Stimulated activated CD4-positive, alpha-beta T cell treated with anti-CD3 and anti-CD28 coated beads, Interleukin-12 subunit alpha, Interleukin-12 subunit beta, amount 100 ng/mL, for 24 hours (primary cell): ENCODE measurements around the gene TENM3.

Source experiments
- DNase-seq, 2 experiments: peaks; one replicate each; pipeline ENCODE4 v3.0.0-alpha.2; 2020; ENCODE audit warnings: low read depth in 2 of 2

Gene TENM3

GRCh38 chr4:182562350-182562749 lies 319.1 kb downstream of the TENM3 start:
- DNase-seq = no peak

DNA sequence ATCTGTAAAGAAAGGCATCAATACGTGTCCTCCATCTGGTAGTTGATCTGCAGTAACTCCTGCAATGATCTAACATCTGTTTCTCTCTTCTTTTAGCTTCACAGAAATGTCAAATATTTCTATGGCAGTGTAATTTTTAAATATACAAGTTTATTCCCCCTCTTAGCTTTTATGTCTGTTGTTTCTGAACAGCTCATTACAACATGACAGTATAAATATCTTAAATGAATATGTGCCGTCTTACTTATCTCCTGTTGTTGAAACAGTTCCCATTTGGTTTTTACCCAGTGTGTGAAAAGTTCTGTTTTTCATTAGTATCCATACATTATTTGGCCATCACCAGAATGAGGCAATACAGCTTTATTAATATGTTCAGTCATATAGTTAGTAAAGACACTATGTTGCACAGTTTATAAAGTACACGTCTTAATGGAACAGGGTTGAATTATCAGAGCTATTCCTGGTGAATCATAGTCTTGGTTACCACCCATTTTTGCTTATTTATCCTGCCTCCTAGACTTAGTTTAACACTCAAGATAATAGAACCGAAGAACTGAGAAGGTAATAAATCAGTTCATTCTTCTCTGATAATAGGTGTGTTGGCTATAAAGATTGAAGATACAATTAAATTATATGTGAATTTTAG lies 321.6 kb downstream of the TENM3 start:
- DNase-seq = no peak

GRCh38 chr4:182567119-182567518 lies 323.9 kb downstream of the TENM3 start:
- DNase-seq = no peak

DNA sequence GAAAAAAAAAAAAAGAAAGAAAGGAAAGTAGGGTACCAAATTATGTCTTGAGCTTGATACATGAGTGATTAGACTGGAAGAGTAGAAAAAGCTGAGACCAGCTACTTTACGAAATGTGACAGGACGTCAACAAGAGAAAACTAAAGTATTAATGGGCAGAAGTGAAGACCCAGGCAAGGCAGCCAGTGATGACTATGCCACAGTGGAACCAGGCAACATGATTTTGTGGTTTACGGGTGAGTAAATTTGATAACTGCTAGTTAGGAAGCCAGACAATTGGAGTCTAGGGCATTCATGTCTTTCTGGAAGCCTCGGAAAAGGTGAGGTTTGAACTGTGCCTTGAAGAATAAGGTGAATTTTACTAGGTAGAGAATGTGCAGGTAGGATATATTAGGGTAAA lies 326.4 kb downstream of the TENM3 start:
- DNase-seq = no peak

DNA sequence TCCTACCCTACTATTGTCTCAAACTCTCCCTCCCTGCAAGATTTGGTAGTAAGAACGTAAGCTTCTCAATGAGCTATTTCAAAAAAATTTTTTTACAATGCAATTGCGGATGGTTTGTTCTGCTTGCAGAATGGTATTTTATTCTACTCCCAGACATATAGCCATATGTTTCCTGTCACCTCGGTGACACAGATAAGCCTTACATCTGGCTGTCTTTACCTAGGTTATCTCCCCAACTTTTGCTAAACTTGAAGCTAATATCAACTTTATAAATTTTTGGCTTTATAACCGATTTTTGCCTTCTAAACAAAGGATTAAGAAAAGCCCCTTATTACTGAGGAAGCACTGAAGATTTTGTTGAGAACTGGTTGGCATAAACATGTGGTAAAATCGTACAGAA lies 331.5 kb downstream of the TENM3 start:
- no peak for DNase-seq

- DNase-seq = no peak
Measured at GRCh38 chr4:182575225-182575624, 332.0 kb downstream of the TENM3 start.

DNA sequence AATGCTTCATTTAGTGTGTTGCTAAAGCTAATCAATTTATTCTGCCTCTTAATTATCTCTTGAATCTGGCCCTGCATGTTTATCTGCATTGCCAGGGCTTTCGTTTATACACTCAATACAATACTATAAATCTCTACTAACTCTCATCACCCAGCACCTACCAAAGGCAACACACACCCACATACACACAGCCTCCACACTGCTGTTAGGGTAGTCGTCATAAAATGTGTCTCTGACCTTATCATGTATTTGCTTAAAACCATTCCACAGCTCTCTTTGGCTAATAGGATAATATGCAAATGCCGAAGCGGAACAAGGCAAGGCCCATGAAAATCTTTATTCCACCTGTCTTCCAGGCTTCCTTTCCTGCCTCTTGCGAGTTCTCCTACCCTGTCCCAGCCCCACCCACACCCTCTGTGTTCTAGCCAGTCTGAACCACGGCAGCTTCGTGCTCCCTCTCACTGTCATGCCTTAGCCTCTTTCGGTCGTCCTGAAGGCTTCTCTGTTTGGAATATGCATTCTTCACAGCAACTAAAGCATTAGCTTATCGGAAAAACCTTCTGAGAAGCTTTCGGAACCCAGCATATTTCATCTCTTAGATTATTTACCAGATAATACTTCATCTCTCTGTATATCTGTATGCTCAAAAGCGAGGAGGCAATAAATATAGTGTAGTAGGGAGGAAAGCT lies 333.5 kb downstream of the TENM3 start:
- DNase-seq = no peak

DNA sequence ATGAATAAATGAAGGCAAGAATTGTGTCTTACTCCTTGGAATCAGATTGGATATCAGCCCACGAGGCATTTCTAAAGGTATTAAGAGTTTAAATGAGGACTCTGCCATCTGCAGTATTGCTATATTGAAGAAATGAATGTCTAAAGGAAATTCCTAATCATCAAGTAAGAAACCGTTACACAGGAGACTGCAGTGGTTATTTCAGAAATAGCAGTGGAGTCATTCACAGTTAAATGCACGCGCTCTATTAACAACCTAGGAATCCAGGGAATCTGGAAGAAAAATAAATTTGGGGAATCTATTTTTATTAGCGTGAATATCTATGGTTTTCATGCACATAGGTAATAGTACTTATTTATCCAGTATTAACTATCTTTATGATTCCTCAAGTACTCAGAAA lies 334.2 kb downstream of the TENM3 start:
- no peak for DNase-seq

DNA sequence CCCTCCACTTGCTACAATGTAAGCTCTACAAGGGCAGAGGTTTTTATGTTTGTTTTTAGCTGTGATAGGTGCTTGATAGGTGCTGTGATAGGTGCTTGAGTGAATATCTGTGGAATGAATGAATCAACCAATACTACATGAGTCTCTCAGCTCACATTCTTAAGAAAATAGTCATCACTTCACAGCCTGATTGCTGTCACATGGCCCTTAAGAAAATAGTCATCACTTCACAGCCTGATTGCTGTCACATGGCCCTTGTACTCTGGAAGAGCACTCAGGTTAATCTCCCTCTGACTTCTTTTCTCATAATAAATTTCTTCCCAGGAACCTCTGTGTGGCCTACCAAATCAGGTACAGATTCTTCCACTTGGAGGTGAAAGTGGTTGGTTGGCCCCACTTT lies 335.2 kb downstream of the TENM3 start:
- no peak for DNase-seq

DNA sequence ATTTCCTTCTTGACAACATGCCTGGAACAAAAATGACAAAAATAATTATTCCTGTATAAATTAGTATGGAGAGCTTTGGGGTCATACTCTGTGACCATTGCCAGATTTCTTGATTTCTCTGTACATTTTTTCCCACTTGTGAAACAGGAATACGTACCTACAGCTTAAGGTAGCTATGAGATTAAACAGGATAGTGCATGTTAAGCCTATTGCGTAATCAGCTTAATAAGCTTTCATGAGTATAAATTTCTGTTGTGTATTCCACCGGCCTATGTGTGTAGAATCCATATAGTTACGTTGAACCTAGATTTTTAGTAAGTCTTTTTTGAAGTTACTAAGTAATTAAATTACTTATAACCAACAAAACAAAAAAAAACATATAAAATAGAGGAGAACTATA lies 339.0 kb downstream of the TENM3 start:
- no peak for DNase-seq

DNA sequence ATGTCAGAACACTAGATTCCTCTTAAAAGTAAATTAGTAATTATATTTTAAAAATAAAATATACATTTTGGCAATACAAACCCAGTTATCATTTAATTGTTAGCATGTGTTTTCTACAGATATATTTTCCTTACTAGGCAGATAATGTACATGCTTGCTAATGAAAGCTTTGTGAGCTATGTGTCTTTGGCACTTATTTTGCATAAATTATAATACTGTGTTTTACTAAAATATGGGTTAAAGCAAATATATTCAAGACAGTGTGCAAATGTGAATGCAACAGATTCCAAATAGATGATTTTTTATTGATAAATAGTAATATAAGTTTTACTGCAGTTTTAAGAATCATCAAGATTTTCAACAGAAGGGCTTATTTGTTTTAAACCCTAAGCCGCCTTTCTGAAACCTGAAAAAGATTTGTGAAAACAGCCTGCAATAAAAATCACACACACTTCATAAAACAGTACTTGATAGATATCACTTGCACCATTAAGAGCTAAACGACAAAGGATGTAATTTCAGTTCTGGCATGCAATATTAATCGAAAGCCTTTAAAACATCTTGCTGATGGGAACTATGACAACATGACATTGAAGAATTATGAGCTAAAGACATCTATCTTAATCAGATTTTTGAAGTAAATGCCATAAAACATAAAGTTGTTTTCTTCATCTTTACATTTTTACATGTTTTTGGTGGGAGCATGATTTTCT lies 340.7 kb downstream of the TENM3 start:
- DNase-seq = no peak

- DNase-seq = no peak
Measured at GRCh38 chr4:182585321-182585720, 342.1 kb downstream of the TENM3 start.

GRCh38 chr4:182589100-182589499 lies 345.9 kb downstream of the TENM3 start:
- DNase-seq = no peak

DNA sequence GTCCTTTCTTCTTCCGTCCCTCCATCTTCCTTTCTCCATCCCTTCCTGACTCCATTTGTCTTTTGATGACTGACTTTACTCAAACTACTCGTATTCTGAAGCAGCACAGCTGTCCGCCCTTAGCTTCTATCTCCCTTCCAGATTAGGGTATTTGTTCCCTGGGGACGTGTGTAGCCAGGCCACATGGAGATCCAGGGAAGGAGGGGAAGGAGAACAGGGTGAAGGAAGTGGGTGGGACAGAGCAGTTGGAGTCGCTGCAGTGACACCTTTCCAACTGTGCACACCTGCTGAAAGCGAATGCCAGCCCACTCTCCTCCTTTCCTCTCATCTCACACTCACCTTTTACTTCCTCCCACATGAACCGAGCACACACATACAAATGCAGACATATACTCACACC lies 350.2 kb downstream of the TENM3 start:
- no peak for DNase-seq

DNA sequence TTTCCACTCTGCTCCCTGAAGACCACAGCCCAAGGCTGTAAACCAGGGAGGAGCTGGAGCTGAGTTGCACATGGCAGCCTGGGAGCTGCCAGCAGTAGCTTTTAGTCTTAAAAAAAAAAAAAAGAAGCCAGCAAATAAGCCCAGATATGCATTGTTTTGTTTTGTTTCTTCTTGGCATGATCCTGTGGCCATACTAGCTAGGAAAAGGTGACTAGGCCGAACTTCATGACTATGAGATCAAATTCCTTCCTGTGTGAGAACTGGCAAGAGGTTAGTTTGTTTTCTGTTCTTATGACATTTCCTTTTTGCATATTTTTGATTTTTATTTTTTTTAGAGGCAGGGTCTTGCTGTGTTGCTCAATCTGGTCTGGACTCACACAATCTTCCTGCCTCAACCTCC lies 350.7 kb downstream of the TENM3 start:
- DNase-seq = no peak

DNA sequence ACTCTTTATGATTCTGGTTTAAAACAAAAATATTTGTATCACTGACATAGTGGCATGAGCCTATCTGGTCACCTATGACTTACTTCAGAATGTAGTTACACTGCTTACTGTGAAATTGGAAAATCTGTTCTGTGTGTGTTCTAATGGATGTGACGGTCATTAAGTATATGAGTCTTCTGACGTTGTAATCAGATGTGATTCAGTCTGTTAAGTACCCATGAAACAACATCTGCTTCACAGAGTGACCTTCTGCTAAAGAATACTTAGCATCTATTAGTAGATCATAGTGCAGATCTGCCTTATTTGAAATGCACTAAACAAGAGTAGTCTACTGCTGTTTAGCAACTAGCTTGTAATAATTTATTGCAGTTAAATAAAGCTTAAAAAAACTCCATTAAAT lies 356.9 kb downstream of the TENM3 start:
- DNase-seq = no peak

DNA sequence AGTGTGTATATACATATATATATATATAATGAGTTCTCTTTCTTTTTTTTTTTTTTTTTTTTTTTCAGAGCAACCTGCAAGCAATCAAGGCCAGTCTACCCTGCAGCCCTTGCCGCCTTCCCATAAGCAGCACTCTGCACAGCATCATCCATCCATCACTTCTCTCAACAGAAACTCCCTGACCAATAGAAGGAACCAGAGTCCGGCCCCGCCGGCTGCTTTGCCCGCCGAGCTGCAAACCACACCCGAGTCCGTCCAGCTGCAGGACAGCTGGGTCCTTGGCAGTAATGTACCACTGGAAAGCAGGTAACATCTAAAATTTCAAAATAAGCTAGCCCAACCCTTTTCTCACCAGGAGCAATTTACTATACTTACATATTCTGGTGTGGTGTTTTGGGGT lies 357.7 kb downstream of the TENM3 start:
- DNase-seq = no peak

GRCh38 chr4:182604161-182604622 lies 361.0 kb downstream of the TENM3 start:
- DNase-seq = no peak

- no peak for DNase-seq
Measured at GRCh38 chr4:182604953-182605352, 361.8 kb downstream of the TENM3 start.

DNA sequence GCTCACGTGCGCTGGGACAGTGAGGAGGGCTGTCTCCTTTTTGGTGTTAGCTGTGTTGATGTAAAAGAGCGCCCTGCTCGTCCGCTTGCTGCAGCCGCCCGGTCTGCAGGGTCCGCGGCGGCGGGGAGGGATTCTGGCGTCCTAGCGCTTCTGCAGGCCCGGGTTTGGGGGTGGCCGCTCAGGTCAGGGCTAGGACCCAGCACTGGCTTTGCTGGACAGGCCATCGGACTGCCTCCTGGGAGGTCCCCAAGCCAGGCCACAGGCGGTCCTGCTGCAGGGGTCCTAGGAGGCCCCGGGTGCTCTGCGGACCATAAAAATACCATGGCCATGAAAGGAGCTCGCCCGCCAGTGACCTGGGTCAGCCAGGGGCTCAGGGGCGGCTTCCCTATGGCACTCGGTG lies 365.3 kb downstream of the TENM3 start:
- no peak for DNase-seq

GRCh38 chr4:182616476-182616875 lies 373.3 kb downstream of the TENM3 start:
- DNase-seq = no peak

- no peak for DNase-seq
Measured at GRCh38 chr4:182619660-182620059, 376.5 kb downstream of the TENM3 start.
